B cell (primary cell): Measurements from ENCODE around the gene EPG5. TPM values are rescaled to one million over a fixed set of nuclear protein-coding genes. Genes with fewer than 3 reads are reported as not detected.

Experiments used
- ATAC-seq: fragments of 200-7000 bp; cut with Tn5 transposase; one replicate; pipeline ENCODE4 v1.10.0; 2021; ENCODE audit warnings: low read depth, mild to moderate bottlenecking, moderate number of reproducible peaks, moderate library complexity
- CTCF ChIA-PET: fragments of 350-600 bp; sonication (Branson Sonifier 250); formaldehyde crosslinking; loops from one replicate; lab custom pipeline; 2021; ENCODE audit warnings: antibody characterized with exemption, inconsistent platforms; lab: Charles Lee
- POLR2A ChIA-PET: fragments of 350-600 bp; sonication (Branson Sonifier 250); formaldehyde crosslinking; loops from one replicate; lab custom pipeline; 2021; ENCODE audit warnings: antibody characterized with exemption; lab: Charles Lee
- DNase-seq: peaks from one replicate; pipeline ENCODE4 v3.0.0; 2013
- H2AFZ ChIP-seq: 2 replicates; pipeline ENCODE4 v1.6.1; 2012; ENCODE audit warnings: mild to moderate bottlenecking, low read depth, low read length; ENCODE audit not compliant: insufficient read depth, poor library complexity, severe bottlenecking
- H3K27ac ChIP-seq, 2 donors: 1 replicate in 1 of 2; 2 replicates in 1 of 2; pipeline ENCODE4 v1.5.1; 2012 to 2013; ENCODE audit warnings: low read length in 2 of 2, mild to moderate bottlenecking in 2 of 2, moderate library complexity in 1 of 2
- H3K27me3 ChIP-seq, 4 experiments: fragments of 200-600 bp in 1 of 4; sonication (generic) in 1 of 4; replicated peaks in 1 of 4; 1 replicate in 2 of 4; 2 replicates in 2 of 4; pipeline versions ENCODE4 v1.6.1 to v1.7.0; 2013 to 2016; ENCODE audit warnings: low read length in 3 of 4, mild to moderate bottlenecking in 2 of 4, mixed read lengths in 1 of 4, moderate library complexity in 1 of 4; ENCODE audit not compliant: insufficient read depth in 4 of 4, control insufficient read depth in 3 of 4; ENCODE audit errors: control extremely low read depth in 1 of 4
- H3K36me3 ChIP-seq, 2 experiments: replicated peaks in 1 of 2; 1 replicate in 1 of 2; 2 replicates in 1 of 2; pipeline versions ENCODE4 v1.6.1 to v1.7.1; 2013; ENCODE audit warnings: low read length in 1 of 2; ENCODE audit not compliant: insufficient read depth in 2 of 2, control insufficient read depth in 1 of 2; ENCODE audit errors: control extremely low read depth in 1 of 2, extremely low read depth in 1 of 2
- H3K4me1 ChIP-seq, 2 donors: fragments of 200-600 bp in 1 of 2; sonication (generic) in 1 of 2; 1 replicate in 1 of 2; 2 replicates in 1 of 2; pipeline versions ENCODE4 v1.5.1 to v1.6.1; 2013 to 2017; ENCODE audit warnings: low read length in 2 of 2; ENCODE audit not compliant: control insufficient read depth in 2 of 2, insufficient read depth in 2 of 2
- H3K4me2 ChIP-seq: replicated peaks from 2 replicates; pipeline ENCODE3; 2012; ENCODE audit warnings: mild to moderate bottlenecking, low read depth, low read length; ENCODE audit not compliant: poor library complexity, severe bottlenecking
- H3K4me3 ChIP-seq, 5 experiments: fragments of 200-600 bp in 1 of 5; sonication (generic) in 1 of 5; 1 replicate in 3 of 5; 2 replicates in 2 of 5; pipeline versions ENCODE4 v1.5.1 to v1.7.0; 2011 to 2016; ENCODE audit warnings: low read length in 4 of 5, mild to moderate bottlenecking in 4 of 5, low read depth in 2 of 5, control low read depth in 1 of 5, moderate library complexity in 1 of 5; ENCODE audit not compliant: insufficient read depth in 1 of 5; ENCODE audit errors: control extremely low read depth in 1 of 5, extremely low read depth in 1 of 5
- H3K79me2 ChIP-seq: fragments of 200-600 bp; sonication (generic); one replicate; pipeline ENCODE4 v1.6.0; 2016; ENCODE audit warnings: low read length; ENCODE audit not compliant: control insufficient read depth, insufficient read depth
- H3K9ac ChIP-seq: fragments of 200-600 bp; sonication (generic); 2 replicates; pipeline ENCODE4 v1.6.1; 2017; ENCODE audit warnings: mild to moderate bottlenecking, low read length, moderate library complexity
- H3K9me3 ChIP-seq, 3 donors: one replicate each; pipeline versions ENCODE4 v1.6.1 to v1.7.1; 2013; ENCODE audit warnings: low read length in 2 of 3; ENCODE audit not compliant: control insufficient read depth in 2 of 3, insufficient read depth in 1 of 3; ENCODE audit errors: control extremely low read depth in 1 of 3
- H4K20me1 ChIP-seq: 2 replicates; pipeline ENCODE4 v1.6.0; 2012; ENCODE audit warnings: mild to moderate bottlenecking, low read length; ENCODE audit not compliant: insufficient read depth, control insufficient read depth, poor library complexity, severe bottlenecking
- H3K27ac Mint-ChIP-seq: one replicate; pipeline ENCODE4 v1.8.0; 2021; ENCODE audit warnings: mixed read lengths
- H3K27me3 Mint-ChIP-seq: one replicate; pipeline ENCODE4 v1.8.0; 2021; ENCODE audit warnings: mixed read lengths
- H3K4me1 Mint-ChIP-seq: one replicate; pipeline ENCODE4 v1.8.0; 2021; ENCODE audit warnings: mixed read lengths
- H3K4me3 Mint-ChIP-seq: one replicate; pipeline ENCODE4 v1.8.0; 2021; ENCODE audit warnings: mixed read lengths
- H3K9me3 Mint-ChIP-seq: one replicate; pipeline ENCODE4 v1.8.0; 2022; ENCODE audit warnings: mixed read lengths; ENCODE audit not compliant: insufficient read depth
- CTCF ChIP-seq: fragments of 200-600 bp; IDR thresholded peaks from one replicate; pipeline ENCODE4 v1.8.0; 2022; ENCODE audit warnings: antibody characterized with exemption, mild to moderate bottlenecking
- EZH2 ChIP-seq: IDR thresholded peaks from 2 replicates; pipeline ENCODE4 v1.6.1; 2012; ENCODE audit warnings: borderline replicate concordance, low read depth, mild to moderate bottlenecking, moderate library complexity, low read length; ENCODE audit not compliant: insufficient read depth, poor library complexity, severe bottlenecking
- WGBS: methylation state at CpG from one replicate; pipeline ENCODE4 v1.1.5; 2013; ENCODE audit warnings: missing lambda C conversion rate; ENCODE audit not compliant: insufficient coverage; 5-methylcytosine and 5-hydroxymethylcytosine counted together
- intact Hi-C: fragments of 100-400 bp; cut with micrococcal nuclease; formaldehyde crosslinking; loops from one replicate; pipeline ENCODE4 v1.10.0; 2022
- polyA plus RNA-seq: library from polyadenylated mRNA; depleted of rRNA; stranded (reverse); fragments of >200 nt; gene quantifications from 2 replicates; pipeline ENCODE4 v1.2.3, GENCODE V29; 2012
- total RNA-seq, 2 donors: library from RNA; stranded (reverse); fragments of 120-200 nt in 1 of 2; gene quantifications; 1 replicate in 1 of 2; 2 replicates in 1 of 2; pipeline versions ENCODE4 v1.2.3 to v1.2.4, GENCODE V29; 2013 to 2022

Gene EPG5
- total and polyA plus RNA-seq, 2 donors (not counting 1 experiment from before 2014, with no cell fraction given) = 10.3 to 50.4 TPM

- no peak overlapping the region for H2AFZ ChIP-seq
- Mint-ChIP-seq H3K27ac (no peak overlapping the region), H3K4me1 (peaks cover 7% of the 10 kb centered on the region), H3K9me3 (peaks cover 15% of the 10 kb centered on the region), H3K27me3 (no peaks in the 10 kb centered on the region), H3K4me3 (no peak overlapping the region)
- DNase-seq (no peak), ATAC-seq (no peak)
- no peak for TF ChIP-seq EZH2
- no peak for TF ChIP-seq CTCF
- no peaks in the 10 kb centered on the region for H3K36me3 ChIP-seq
- H4K20me1 ChIP-seq = no peaks in the 10 kb centered on the region
- WGBS = no CpG with 5 or more reads among the region's 1 CpG
- peaks cover 0 to 8% of the 10 kb centered on the region in 2 donors for H3K4me1 ChIP-seq
- H3K4me3 ChIP-seq = no peak overlapping the region
- H3K4me2 ChIP-seq = no peak overlapping the region
- H3K9me3 ChIP-seq = peaks cover 0 to 4% (median 4%) of the 10 kb centered on the region in 3 donors
- H3K79me2 ChIP-seq = no peaks in the 10 kb centered on the region
- H3K27ac ChIP-seq = no peak overlapping the region
- H3K9ac ChIP-seq = no peak overlapping the region
- ChIA-PET CTCF (no interaction called here), POLR2A (no interaction called here)
- H3K27me3 ChIP-seq = peaks cover 0 to 4% (median 0%) of the 10 kb centered on the region in 4 experiments
- intact Hi-C loops = no loop called here
These were observed 33.9 kb upstream of the EPG5 start for GRCh38 chr18:46001074-46001473.

DNA sequence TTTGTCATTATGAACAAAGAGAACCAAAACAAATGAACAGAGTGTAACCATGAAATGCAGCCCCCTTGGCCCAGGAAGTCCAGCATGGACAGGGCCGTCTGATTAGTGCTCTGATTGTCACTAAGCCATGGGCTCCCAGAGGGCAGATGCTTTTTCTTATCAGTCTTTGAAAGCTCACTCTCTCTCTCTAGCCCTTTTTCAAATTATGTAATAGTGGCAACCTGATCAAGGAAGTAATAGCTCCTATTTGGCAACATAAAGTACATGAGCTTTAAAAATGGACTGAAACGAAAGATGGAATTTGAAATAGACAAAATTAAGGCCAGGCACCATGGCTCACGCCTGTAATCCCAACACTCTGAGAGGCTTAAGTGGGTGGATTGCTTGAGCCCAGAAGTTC lies 32.4 kb upstream of the EPG5 start:
- CTCF ChIA-PET = interaction anchor here (0.6 kb wide), 1 partner anchor 116 kb away, joined by 3 read pairs; no protein-coding TSS in a partner anchor
- no peaks in the 10 kb centered on the region for H4K20me1 ChIP-seq
- H3K36me3 ChIP-seq = no peaks in the 10 kb centered on the region
- H3K27me3 ChIP-seq = peaks cover 0 to 4% (median 0%) of the 10 kb centered on the region in 4 experiments
- intact Hi-C loops = no loop called here
- peaks cover 0 to 8% of the 10 kb centered on the region in 2 donors for H3K4me1 ChIP-seq
- Mint-ChIP-seq H3K4me3 (no peak overlapping the region), H3K4me1 (peaks cover 7% of the 10 kb centered on the region), H3K27me3 (no peaks in the 10 kb centered on the region), H3K27ac (no peak overlapping the region), H3K9me3 (peaks cover 12% of the 10 kb centered on the region)
- no peaks in the 10 kb centered on the region for H3K79me2 ChIP-seq
- H3K27ac ChIP-seq = no peak overlapping the region
- DNase-seq = no peak
- TF ChIP-seq CTCF = no peak
- POLR2A ChIA-PET = no interaction called here
- no peak overlapping the region for H2AFZ ChIP-seq
- no peak overlapping the region for H3K4me3 ChIP-seq
- no peak for ATAC-seq
- H3K4me2 ChIP-seq = no peak overlapping the region
- WGBS = no CpG with 5 or more reads among the region's 3 CpGs
- peaks cover 0 to 4% (median 4%) of the 10 kb centered on the region in 3 donors for H3K9me3 ChIP-seq
- no peak overlapping the region for H3K9ac ChIP-seq
